ENCODE results near the gene ZNF593. TPM values are rescaled to one million over a fixed set of nuclear protein-coding genes. Genes with fewer than 3 reads are reported as not detected.

Gene ZNF593
- total RNA-seq, 6 experiments from 2014 or later, result 33.5 to 46.3 (median 38.7) TPM

- no peak for DNase-seq
- Mint-ChIP-seq H3K4me3 (peak overlapping the region; percentile 22; the same call in 1 of the 2 replicates), H3K27me3 (ENCODE audit: insufficient read depth) (peaks cover 23% of the 10 kb centered on the region), H3K9me3 (no peaks in the 10 kb centered on the region), H3K27ac (no peak overlapping the region), H3K4me1 (ENCODE audit: low read depth) (no peaks in the 10 kb centered on the region), H3K36me3 (ENCODE audit: low read depth) (no peaks in the 10 kb centered on the region)
- TF ChIP-seq, protein P1, sequence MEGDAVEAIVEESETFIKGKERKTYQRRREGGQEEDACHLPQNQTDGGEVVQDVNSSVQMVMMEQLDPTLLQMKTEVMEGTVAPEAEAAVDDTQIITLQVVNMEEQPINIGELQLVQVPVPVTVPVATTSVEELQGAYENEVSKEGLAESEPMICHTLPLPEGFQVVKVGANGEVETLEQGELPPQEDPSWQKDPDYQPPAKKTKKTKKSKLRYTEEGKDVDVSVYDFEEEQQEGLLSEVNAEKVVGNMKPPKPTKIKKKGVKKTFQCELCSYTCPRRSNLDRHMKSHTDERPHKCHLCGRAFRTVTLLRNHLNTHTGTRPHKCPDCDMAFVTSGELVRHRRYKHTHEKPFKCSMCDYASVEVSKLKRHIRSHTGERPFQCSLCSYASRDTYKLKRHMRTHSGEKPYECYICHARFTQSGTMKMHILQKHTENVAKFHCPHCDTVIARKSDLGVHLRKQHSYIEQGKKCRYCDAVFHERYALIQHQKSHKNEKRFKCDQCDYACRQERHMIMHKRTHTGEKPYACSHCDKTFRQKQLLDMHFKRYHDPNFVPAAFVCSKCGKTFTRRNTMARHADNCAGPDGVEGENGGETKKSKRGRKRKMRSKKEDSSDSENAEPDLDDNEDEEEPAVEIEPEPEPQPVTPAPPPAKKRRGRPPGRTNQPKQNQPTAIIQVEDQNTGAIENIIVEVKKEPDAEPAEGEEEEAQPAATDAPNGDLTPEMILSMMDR (IDR thresholded peaks at IDR 0.05), result no peak
Observed at GRCh38 chr1:26163684-26164035, 6.0 kb upstream of the ZNF593 start.

GRCh38 chr1:26164036-26164860 lies 5.5 kb upstream of the ZNF593 start:
- Mint-ChIP-seq H3K36me3 (ENCODE audit: low read depth) (no peaks in the 10 kb centered on the region), H3K27me3 (ENCODE audit: insufficient read depth) (peaks cover 24% of the 10 kb centered on the region), H3K9me3 (no peaks in the 10 kb centered on the region), H3K4me3 (peak overlapping the region; percentile 24; the same call in 1 of the 2 replicates), H3K27ac (no peak overlapping the region), H3K4me1 (ENCODE audit: low read depth) (peaks cover 2% of the 10 kb centered on the region; the same call in 1 of the 2 replicates)
- no peak for DNase-seq
- TF ChIP-seq, protein P1 (IDR thresholded peaks at IDR 0.05), result peak; percentile 85

DNA sequence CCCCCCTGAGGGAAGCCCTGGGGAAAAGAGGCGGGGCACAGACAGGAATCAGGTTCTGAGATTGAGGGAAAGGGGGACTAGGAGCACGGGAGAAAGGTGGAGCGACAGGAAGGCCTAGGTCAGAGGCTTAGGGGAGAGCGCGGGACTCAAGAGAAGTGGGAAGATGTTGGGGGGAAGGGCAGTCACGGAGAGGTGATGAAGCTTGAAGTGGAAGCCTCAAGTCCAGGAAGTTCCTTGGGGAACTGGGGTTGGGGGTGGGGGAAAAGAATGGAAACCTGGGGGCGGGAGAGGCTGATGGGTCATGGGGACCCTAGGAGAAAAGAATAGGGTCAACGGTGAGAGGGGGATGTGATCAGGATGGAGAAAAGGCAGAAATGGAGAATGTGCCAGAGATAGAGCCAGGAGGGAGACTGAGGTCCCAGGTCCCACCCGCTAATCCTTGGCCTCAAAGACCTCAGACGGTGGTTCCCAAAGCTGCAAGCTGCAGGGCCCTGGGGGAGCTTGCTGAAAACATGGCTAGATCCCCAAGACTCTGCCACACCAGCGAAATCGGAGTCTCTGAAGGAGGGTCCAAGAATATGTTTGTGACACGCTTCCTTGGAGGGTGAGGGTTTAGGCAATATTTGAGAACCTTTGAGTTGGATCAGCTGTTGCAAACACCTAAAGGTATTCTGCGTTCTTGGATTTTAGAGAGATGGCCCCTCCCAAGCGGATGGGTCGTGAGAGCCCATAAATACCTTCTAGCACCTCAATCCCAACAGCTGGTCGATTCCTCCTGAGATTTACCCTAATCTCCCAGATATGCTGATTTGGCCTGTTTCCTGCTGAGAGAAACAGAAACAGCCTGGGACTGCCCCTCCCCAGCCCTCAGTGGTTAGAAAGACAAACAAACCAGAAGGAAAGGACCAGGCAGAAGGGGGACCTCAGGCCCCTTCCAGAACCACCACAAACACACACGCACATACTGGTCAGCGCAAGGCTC lies 4.6 kb upstream of the ZNF593 start:
- DNase-seq, result no peak
- Mint-ChIP-seq H3K4me3 (no peak overlapping the region; the same call in 1 of the 2 replicates), H3K36me3 (ENCODE audit: low read depth) (no peaks in the 10 kb centered on the region), H3K27me3 (ENCODE audit: insufficient read depth) (peaks cover 20% of the 10 kb centered on the region), H3K4me1 (ENCODE audit: low read depth) (peaks cover 5% of the 10 kb centered on the region), H3K9me3 (no peaks in the 10 kb centered on the region), H3K27ac (no peak overlapping the region)
- TF ChIP-seq, protein P1 (IDR thresholded peaks at IDR 0.05), result no peak

GRCh38 chr1:26166719-26167281 lies 2.9 kb upstream of the ZNF593 start:
- TF ChIP-seq, protein P1 (IDR thresholded peaks at IDR 0.05), result no peak
- H3K4me1 Mint-ChIP-seq (ENCODE audit: low read depth), result peaks cover 11% of the 10 kb centered on the region
- no peaks in the 10 kb centered on the region for H3K9me3 Mint-ChIP-seq
- peaks cover 20% of the 10 kb centered on the region for H3K27me3 Mint-ChIP-seq (ENCODE audit: insufficient read depth)
- H3K36me3 Mint-ChIP-seq (ENCODE audit: low read depth), result no peaks in the 10 kb centered on the region
- no peak for DNase-seq
- H3K27ac Mint-ChIP-seq, result no peak overlapping the region
- no peak overlapping the region for H3K4me3 Mint-ChIP-seq

DNA sequence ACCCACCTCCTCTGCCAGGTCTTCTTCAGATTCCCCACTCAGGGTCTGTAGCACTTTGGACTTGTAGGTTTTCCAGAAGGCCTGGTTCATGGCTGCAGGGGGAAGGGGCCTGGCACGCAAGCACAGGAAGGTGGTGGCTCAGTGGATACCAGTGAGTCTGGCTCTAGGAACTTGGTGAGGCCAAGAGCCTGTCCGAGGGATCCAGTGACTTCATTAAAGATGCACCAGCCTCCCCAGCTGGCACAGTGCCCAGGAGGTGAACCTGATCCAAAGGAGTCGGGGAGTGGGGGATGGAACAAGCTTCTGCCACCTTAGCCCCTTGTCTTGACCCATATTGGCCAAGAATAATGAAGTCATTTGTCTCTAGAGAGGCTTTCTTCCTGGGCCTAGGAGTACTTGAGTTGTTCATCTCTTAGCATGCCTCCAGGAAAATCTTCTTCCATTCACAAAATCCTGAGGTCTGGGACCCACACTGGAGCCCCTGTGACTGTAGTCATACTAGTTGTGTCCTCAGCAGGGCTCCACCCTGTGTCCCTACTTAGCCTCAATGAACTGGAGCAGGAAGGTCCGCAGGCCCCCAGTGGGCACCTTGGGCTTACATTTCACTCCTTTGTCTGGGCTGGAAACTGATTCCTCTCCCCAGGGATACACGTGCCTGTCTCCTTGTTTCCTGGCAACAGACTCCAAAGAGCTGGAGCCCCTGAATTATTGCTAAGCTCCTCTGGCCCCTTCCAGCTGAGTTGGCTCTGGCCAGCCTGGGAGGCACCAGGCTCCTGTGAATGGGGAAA lies 1.1 kb upstream of the ZNF593 start, which contains the start of gene C1orf232:
C1orf232 (minus strand) TSS at position 554 of the 788 bp plus-strand sequence; CDS start at position 90, 464 bp downstream.
- Mint-ChIP-seq H3K9me3 (no peaks in the 10 kb centered on the region), H3K4me3 (peak within 1 kb of the TSS; percentile 95), H3K36me3 (ENCODE audit: low read depth) (no peaks in the 10 kb centered on the region), H3K27ac (peak within 1 kb of the TSS; percentile 87), H3K27me3 (ENCODE audit: insufficient read depth) (peaks cover 14% of the 10 kb centered on the region), H3K4me1 (ENCODE audit: low read depth) (peaks cover 11% of the 10 kb centered on the region)
- TF ChIP-seq, protein P1 (IDR thresholded peaks at IDR 0.05), result no peak
- no peak for DNase-seq

Measured in HFFc6 (cell line).